IMR-90 (cell line): ENCODE data around the gene FSIP1. TPM values are rescaled to one million over a fixed set of nuclear protein-coding genes. Genes with fewer than 3 reads are reported as not detected.
A peak's percentile ranks its signal among the peaks of the same experiment; 100 is the strongest.

Experiments used
- ATAC-seq: fragments of 200-7000 bp; cut with Tn5 transposase; 2 replicates; pipeline ENCODE4 v1.9.1; 2020; ENCODE audit warnings: low read depth, mild to moderate bottlenecking, moderate library complexity
- BruUV-seq: library from RNA; stranded (reverse); fragments of 400-500 nt; replicated peaks from 2 replicates; lab custom pipeline; 2021; lab: Mats Ljungman, UMichigan
- CTCF ChIA-PET: fragments of 300-600 bp; formaldehyde crosslinking; extraction: SDS; loops from one replicate; lab custom pipeline; 2021; ENCODE audit warnings: antibody characterized with exemption; lab: Yijun Ruan, JAX
- POLR2A ChIA-PET: fragments of 300-600 bp; sonication (Branson Sonifier 250); formaldehyde crosslinking; loops from one replicate; lab custom pipeline; 2022; ENCODE audit warnings: antibody characterized with exemption; ENCODE audit not compliant: unreplicated experiment; lab: Charles Lee
- DNase-seq: peaks from one replicate; pipeline ENCODE4 v3.0.0; 2013
- H2AFZ ChIP-seq: replicated peaks from 2 replicates; pipeline ENCODE3; 2013; ENCODE audit warnings: low read length, mild to moderate bottlenecking; ENCODE audit not compliant: poor library complexity
- H2AK5ac ChIP-seq: 2 replicates; pipeline ENCODE4 v1.6.1; 2013; ENCODE audit warnings: low read depth, low read length, inconsistent platforms
- H2AK9ac ChIP-seq: replicated peaks from 2 replicates; pipeline ENCODE3; 2013; ENCODE audit warnings: mild to moderate bottlenecking, low read depth, low read length, moderate library complexity; ENCODE audit not compliant: poor library complexity
- H2BK120ac ChIP-seq: 2 replicates; pipeline ENCODE4 v1.6.1; 2013; ENCODE audit warnings: low read depth, low read length, inconsistent platforms
- H2BK15ac ChIP-seq: 3 replicates; pipeline ENCODE4 v1.6.1; 2013; ENCODE audit warnings: low read depth, low read length, inconsistent platforms
- H2BK20ac ChIP-seq: 2 replicates; pipeline ENCODE4 v1.6.1; 2013; ENCODE audit warnings: low read depth, mild to moderate bottlenecking, inconsistent platforms, low read length, moderate library complexity
- H2BK5ac ChIP-seq: 2 replicates; pipeline ENCODE4 v1.6.1; 2013; ENCODE audit warnings: mild to moderate bottlenecking, low read depth, low read length, inconsistent platforms; ENCODE audit not compliant: poor library complexity, severe bottlenecking
- H3K14ac ChIP-seq: replicated peaks from 2 replicates; pipeline ENCODE4 v1.6.1; 2013; ENCODE audit warnings: low read depth, low read length, inconsistent platforms
- H3K18ac ChIP-seq: 2 replicates; pipeline ENCODE4 v1.6.1; 2013; ENCODE audit warnings: low read depth, low read length, control low read depth
- H3K23ac ChIP-seq: 2 replicates; pipeline ENCODE4 v1.6.1; 2013; ENCODE audit warnings: low read depth, low read length, inconsistent platforms
- H3K27ac ChIP-seq: 2 replicates; pipeline ENCODE4 v1.5.1; 2013; ENCODE audit warnings: mild to moderate bottlenecking, control low read depth, low read length; ENCODE audit not compliant: insufficient read depth
- H3K27me3 ChIP-seq: 2 replicates; pipeline ENCODE4 v1.6.1; 2013; ENCODE audit warnings: low read length; ENCODE audit not compliant: control insufficient read depth, insufficient read depth
- H3K36me3 ChIP-seq: 2 replicates; pipeline ENCODE4 v1.6.1; 2013; ENCODE audit warnings: low read length, mixed read lengths; ENCODE audit not compliant: control insufficient read depth, insufficient read depth
- H3K4ac ChIP-seq: 2 replicates; pipeline ENCODE4 v1.6.1; 2013; ENCODE audit warnings: low read depth, low read length, inconsistent platforms
- H3K4me1 ChIP-seq: 2 replicates; pipeline ENCODE4 v1.6.1; 2013; ENCODE audit warnings: low read length, mixed read lengths; ENCODE audit not compliant: control insufficient read depth, insufficient read depth
- H3K4me2 ChIP-seq: 2 replicates; pipeline ENCODE4 v1.6.1; 2013; ENCODE audit warnings: low read depth, mild to moderate bottlenecking, control low read depth, low read length, moderate library complexity
- H3K4me3 ChIP-seq: 2 replicates; pipeline ENCODE4 v1.5.1; 2013; ENCODE audit warnings: low read depth, mild to moderate bottlenecking, control low read depth, low read length, moderate library complexity; ENCODE audit not compliant: insufficient read depth
- H3K56ac ChIP-seq: 2 replicates; pipeline ENCODE4 v1.6.1; 2013; ENCODE audit warnings: low read length, inconsistent platforms; ENCODE audit not compliant: insufficient read depth; ENCODE audit errors: extremely low read depth
- H3K79me1 ChIP-seq, 2 experiments: 2 replicates each; pipeline ENCODE4 v1.6.1; 2013; ENCODE audit warnings: low read length in 2 of 2, inconsistent platforms in 1 of 2, low read depth in 1 of 2
- H3K9ac ChIP-seq: 2 replicates; pipeline ENCODE4 v1.6.1; 2013; ENCODE audit warnings: low read depth, low read length, control low read depth
- H3K9me1 ChIP-seq: 2 replicates; pipeline ENCODE4 v1.6.1; 2013; ENCODE audit warnings: low read length, inconsistent platforms; ENCODE audit not compliant: insufficient read depth
- H3K9me3 ChIP-seq: 2 replicates; pipeline ENCODE4 v1.6.1; 2013; ENCODE audit warnings: low read length; ENCODE audit not compliant: control insufficient read depth, insufficient read depth
- H4K20me1 ChIP-seq: 2 replicates; pipeline ENCODE4 v1.6.1; 2013; ENCODE audit warnings: low read length, inconsistent platforms; ENCODE audit not compliant: insufficient read depth
- H4K5ac ChIP-seq: 2 replicates; pipeline ENCODE4 v1.6.1; 2013; ENCODE audit warnings: mild to moderate bottlenecking, low read depth, low read length, control low read depth
- H4K8ac ChIP-seq, 2 experiments: 2 replicates each; pipeline ENCODE4 v1.6.1; 2013; ENCODE audit warnings: low read depth in 2 of 2, low read length in 2 of 2, control low read depth in 1 of 2, inconsistent platforms in 1 of 2
- H4K91ac ChIP-seq: 2 replicates; pipeline ENCODE4 v1.6.1; 2013; ENCODE audit warnings: low read depth, low read length, inconsistent platforms; ENCODE audit not compliant: insufficient read depth
- FOS ChIP-seq: fragments of 150-350 bp; IDR thresholded peaks from 2 replicates; pipeline ENCODE4 v1.6.1; 2016; ENCODE audit warnings: low read depth, low read length
- NFE2L2 ChIP-seq: fragments of 150-350 bp; IDR thresholded peaks from 2 replicates; pipeline ENCODE4 v1.6.1; 2016; ENCODE audit warnings: low read depth, mild to moderate bottlenecking, low read length
- dilution Hi-C: fragments of 300-500 bp; cut with HindIII; formaldehyde crosslinking; loops from one replicate; pipeline ENCODE4 v1.14.3; 2018; ENCODE audit warnings: low sequenced_read_pairs; ENCODE audit not compliant: unreplicated experiment
- in situ Hi-C: fragments of 300-500 bp; cut with MboI; formaldehyde crosslinking; loops from 3 replicates; pipeline ENCODE4 v1.14.3; 2019; ENCODE audit warnings: low sequenced_read_pairs, inconsistent platforms, mixed read lengths
- intact Hi-C: fragments of 100-400 bp; cut with micrococcal nuclease; formaldehyde crosslinking; loops from 2 replicates; pipeline ENCODE4 v1.10.0; 2022
- polyA plus RNA-seq, 3 experiments: library from polyadenylated mRNA; depleted of rRNA; stranded (reverse); fragments of >200 nt; gene quantifications; 2 replicates each; pipeline ENCODE4 v1.2.3, GENCODE V29; 2012; ENCODE audit warnings: low replicate concordance in 1 of 3
- total RNA-seq: library from RNA; depleted of rRNA; stranded (reverse); fragments of >200 nt; gene quantifications from 2 replicates; pipeline ENCODE4 v1.2.3, GENCODE V29; 2012

Gene FSIP1
- total and polyA plus RNA-seq, 2 of the 4 experiments (the other 2 are of a cell fraction) = 0.10 to 0.18 TPM

DNA sequence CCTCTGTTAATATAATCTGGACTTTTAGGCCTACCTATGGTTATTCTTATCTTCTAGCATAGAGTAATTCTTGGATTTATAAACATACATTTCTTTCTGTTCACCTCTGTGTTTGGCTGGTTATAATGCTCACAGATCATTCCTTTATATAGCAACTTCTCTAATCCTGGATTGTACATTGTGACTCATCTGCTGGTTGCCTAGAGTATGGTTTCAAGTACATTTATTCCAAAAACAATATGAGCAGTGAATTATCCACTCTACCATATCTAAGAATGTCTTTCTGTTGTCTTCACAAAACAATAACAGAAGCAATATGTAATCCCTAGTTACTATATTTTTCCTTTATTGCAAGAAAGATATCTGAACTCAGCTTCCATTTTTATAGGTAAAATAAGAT lies 35.3 kb downstream of the FSIP1 start:
- Histone ChIP-seq H2AFZ (no peak overlapping the region), H4K8ac (no peak overlapping the region), H2BK5ac (no peak overlapping the region), H2BK20ac (no peak overlapping the region), H3K4me1 (no peaks in the 10 kb centered on the region), H3K14ac (no peak overlapping the region), H3K27me3 (no peaks in the 10 kb centered on the region), H3K9me1 (no peaks in the 10 kb centered on the region), H4K5ac (no peak overlapping the region), H3K4me3 (no peak overlapping the region), H2AK9ac (no peak overlapping the region), H2BK120ac (no peak overlapping the region), H4K20me1 (no peaks in the 10 kb centered on the region), H3K4ac (no peak overlapping the region), H3K23ac (no peak overlapping the region), H3K18ac (no peak overlapping the region), H3K4me2 (no peak overlapping the region), H3K56ac (no peak overlapping the region), H2BK15ac (no peak overlapping the region), H3K79me1 (no peaks in the 10 kb centered on the region), H3K36me3 (no peaks in the 10 kb centered on the region), H4K91ac (no peak overlapping the region), H3K9me3 (no peaks in the 10 kb centered on the region), H3K9ac (no peak overlapping the region), H3K27ac (no peak overlapping the region), H2AK5ac (no peak overlapping the region)
- TF ChIP-seq FOS (0 out of 2 replicates have a peak, but pooled peaks have one; percentile 35), NFE2L2 (no peak)
- ATAC-seq (peak; percentile 85), DNase-seq (peak; percentile 84)
- no TSS peak for BruUV-seq
- dilution Hi-C loops = no loop called here
- ChIA-PET CTCF (interaction anchor here (1.0 kb wide), 1 partner anchor 10 kb away, joined by 3 read pairs; no protein-coding TSS in a partner anchor), POLR2A (no interaction called here)
- in situ Hi-C loops = loop anchor here (10.0 kb wide), 1 partner anchor 143 kb away; no protein-coding TSS in a partner anchor
- intact Hi-C loops = no loop called here
